Nephron progenitor cell (in vitro differentiated cells): Measurements from ENCODE around the gene NR6A1.

ENCODE experiments used
- DNase-seq: peaks from one replicate; pipeline ENCODE4 v3.0.0; 2021
- H3K27ac Mint-ChIP-seq: 2 replicates; pipeline ENCODE4 v1.8.0; 2021; ENCODE audit warnings: mild to moderate bottlenecking, moderate library complexity, mixed read lengths
- H3K27me3 Mint-ChIP-seq: 2 replicates; pipeline ENCODE4 v1.8.0; 2021; ENCODE audit warnings: mild to moderate bottlenecking, low read depth, mixed read lengths; ENCODE audit not compliant: poor library complexity
- H3K36me3 Mint-ChIP-seq: 2 replicates; pipeline ENCODE4 v1.8.0; 2021; ENCODE audit warnings: low read depth, mixed read lengths
- H3K4me1 Mint-ChIP-seq: 2 replicates; pipeline ENCODE4 v1.8.0; 2021; ENCODE audit warnings: mixed read lengths
- H3K4me3 Mint-ChIP-seq: 2 replicates; pipeline ENCODE4 v1.8.0; 2021; ENCODE audit warnings: mild to moderate bottlenecking, moderate library complexity, mixed read lengths
- H3K9me3 Mint-ChIP-seq: 2 replicates; pipeline ENCODE4 v1.8.0; 2021; ENCODE audit warnings: mild to moderate bottlenecking, moderate library complexity, mixed read lengths
- TF ChIP-seq, protein P1 (sequence below): fragments of 200-600 bp; sonication (generic); IDR thresholded peaks from 2 replicates; pipeline ENCODE4 v1.5.0; 2021; ENCODE audit warnings: antibody characterized with exemption

Gene NR6A1

GRCh38 chr9:124478354-124478753, 292.8 kb downstream of the NR6A1 start:
- Mint-ChIP-seq H3K36me3 (no peaks in the 10 kb centered on the region), H3K27me3 (peaks cover 44% of the 10 kb centered on the region), H3K27ac (peak overlapping the region; percentile 55), H3K4me1 (peaks cover 18% of the 10 kb centered on the region), H3K4me3 (peak overlapping the region; percentile 76), H3K9me3 (no peaks in the 10 kb centered on the region)
- TF ChIP-seq, protein P1, sequence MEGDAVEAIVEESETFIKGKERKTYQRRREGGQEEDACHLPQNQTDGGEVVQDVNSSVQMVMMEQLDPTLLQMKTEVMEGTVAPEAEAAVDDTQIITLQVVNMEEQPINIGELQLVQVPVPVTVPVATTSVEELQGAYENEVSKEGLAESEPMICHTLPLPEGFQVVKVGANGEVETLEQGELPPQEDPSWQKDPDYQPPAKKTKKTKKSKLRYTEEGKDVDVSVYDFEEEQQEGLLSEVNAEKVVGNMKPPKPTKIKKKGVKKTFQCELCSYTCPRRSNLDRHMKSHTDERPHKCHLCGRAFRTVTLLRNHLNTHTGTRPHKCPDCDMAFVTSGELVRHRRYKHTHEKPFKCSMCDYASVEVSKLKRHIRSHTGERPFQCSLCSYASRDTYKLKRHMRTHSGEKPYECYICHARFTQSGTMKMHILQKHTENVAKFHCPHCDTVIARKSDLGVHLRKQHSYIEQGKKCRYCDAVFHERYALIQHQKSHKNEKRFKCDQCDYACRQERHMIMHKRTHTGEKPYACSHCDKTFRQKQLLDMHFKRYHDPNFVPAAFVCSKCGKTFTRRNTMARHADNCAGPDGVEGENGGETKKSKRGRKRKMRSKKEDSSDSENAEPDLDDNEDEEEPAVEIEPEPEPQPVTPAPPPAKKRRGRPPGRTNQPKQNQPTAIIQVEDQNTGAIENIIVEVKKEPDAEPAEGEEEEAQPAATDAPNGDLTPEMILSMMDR = no peak
- peak; percentile 39 for DNase-seq

- Mint-ChIP-seq H3K36me3 (no peaks in the 10 kb centered on the region), H3K9me3 (no peaks in the 10 kb centered on the region), H3K27me3 (peaks cover 38% of the 10 kb centered on the region), H3K4me3 (peak overlapping the region; percentile 76), H3K27ac (no peak overlapping the region), H3K4me1 (peaks cover 24% of the 10 kb centered on the region)
- TF ChIP-seq, protein P1 = no peak
- DNase-seq = peak; percentile 46
Observed at GRCh38 chr9:124477648-124478285, 293.3 kb downstream of the NR6A1 start.

DNA sequence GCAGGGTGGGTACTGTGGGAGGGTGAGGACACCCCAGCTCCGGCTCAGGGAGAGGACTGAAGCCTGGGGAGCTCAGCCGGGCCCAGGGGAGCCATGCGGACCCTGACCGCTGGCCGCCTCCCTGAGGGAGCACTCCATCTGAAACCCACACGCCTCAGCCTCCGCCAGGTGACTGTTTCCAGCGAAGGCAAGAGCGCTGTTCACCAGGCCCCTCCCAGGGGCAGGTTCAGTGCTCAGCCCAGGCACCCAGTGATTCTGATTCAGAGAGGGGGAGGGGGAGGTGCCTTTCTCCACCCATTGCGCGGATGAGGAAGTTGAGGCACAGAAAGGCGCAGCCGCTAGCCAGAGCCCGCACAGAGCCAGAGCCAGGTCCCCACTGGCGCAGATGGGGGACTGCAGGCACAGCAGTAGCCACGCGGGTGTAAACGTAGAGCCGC, 293.9 kb downstream of the NR6A1 start:
- TF ChIP-seq, protein P1 = no peak
- Mint-ChIP-seq H3K4me1 (peaks cover 25% of the 10 kb centered on the region), H3K36me3 (no peaks in the 10 kb centered on the region), H3K9me3 (no peaks in the 10 kb centered on the region), H3K27me3 (peaks cover 34% of the 10 kb centered on the region), H3K4me3 (no peak overlapping the region), H3K27ac (no peak overlapping the region)
- DNase-seq = no peak

- TF ChIP-seq, protein P1 = no peak
- H3K27me3 Mint-ChIP-seq = peaks cover 28% of the 10 kb centered on the region
- no peak overlapping the region for H3K4me3 Mint-ChIP-seq
- no peaks in the 10 kb centered on the region for H3K36me3 Mint-ChIP-seq
- H3K27ac Mint-ChIP-seq = no peak overlapping the region
- no peaks in the 10 kb centered on the region for H3K9me3 Mint-ChIP-seq
- no peak for DNase-seq
- H3K4me1 Mint-ChIP-seq = peaks cover 25% of the 10 kb centered on the region
Observed at GRCh38 chr9:124475868-124476690, 295.0 kb downstream of the NR6A1 start.

DNA sequence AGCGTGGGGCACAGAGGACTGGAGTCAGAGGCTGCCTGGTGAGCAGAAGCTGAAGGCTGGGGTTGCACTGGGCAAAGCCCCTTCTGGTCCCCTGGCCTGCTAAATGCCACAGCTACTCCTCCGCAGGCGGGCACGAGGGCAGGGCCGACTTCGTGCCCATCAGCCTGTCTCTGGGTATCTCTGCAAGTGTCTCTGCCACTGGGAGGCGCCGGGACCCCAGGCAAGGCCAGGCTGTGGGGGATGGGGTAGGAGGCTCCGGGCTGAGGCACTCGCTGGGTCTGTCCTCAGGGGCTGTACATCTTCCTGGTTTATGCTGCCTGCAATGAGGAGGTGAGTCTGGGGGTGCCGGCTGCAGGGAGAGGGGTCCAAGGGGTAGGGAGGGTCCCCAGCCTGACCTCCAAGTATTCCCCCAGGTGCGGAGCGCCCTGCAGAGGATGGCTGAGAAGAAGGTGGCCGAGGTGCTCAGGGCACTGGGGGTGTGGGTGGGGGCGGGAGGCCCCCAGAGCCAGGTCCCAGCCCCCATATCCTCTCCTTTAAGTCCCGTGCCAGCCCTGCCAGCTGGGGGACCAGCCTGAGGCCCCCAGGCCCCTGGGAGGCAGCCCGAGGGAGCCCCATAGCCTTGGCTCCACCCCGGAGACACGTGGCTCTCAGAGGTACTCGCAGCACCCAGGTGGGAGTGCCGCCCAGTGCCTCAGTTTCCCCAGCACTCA, 295.8 kb downstream of the NR6A1 start:
- Mint-ChIP-seq H3K27me3 (peaks cover 23% of the 10 kb centered on the region), H3K27ac (no peak overlapping the region), H3K36me3 (no peaks in the 10 kb centered on the region), H3K4me1 (peaks cover 24% of the 10 kb centered on the region), H3K4me3 (no peak overlapping the region), H3K9me3 (no peaks in the 10 kb centered on the region)
- TF ChIP-seq, protein P1 = no peak
- DNase-seq = no peak
